Subcutaneous adipose tissue (tissue), 4 donors: ENCODE results near the gene TAS1R2. TPM values are rescaled to one million over a fixed set of nuclear protein-coding genes. Genes with fewer than 3 reads are reported as not detected.

Experiments
- CTCF ChIP-seq: fragments of 450-650 bp; IDR thresholded peaks from one replicate; pipeline ENCODE4 v1.5.1; 2016; ENCODE audit warnings: low read depth, mild to moderate bottlenecking, control low read depth, antibody characterized with exemption, moderate library complexity
- small RNA-seq: library from RNA; depleted of rRNA; stranded (forward); fragments of <200 nt; gene quantifications from one replicate; pipeline ENCODE3, GENCODE V24; 2016
- total RNA-seq, 4 donors: library from RNA; depleted of rRNA; stranded (reverse); fragments of >200 nt; gene quantifications; one replicate each; pipeline ENCODE4 v1.1.0, GENCODE V29; 2016

The TAS1R2 gene
- total RNA-seq, 4 donors from 2014 or later, result not detected

- no peak for TF ChIP-seq CTCF
Observed at GRCh38 chr1:18794051-18794450, 65.4 kb downstream of the TAS1R2 start.

GRCh38 chr1:18793164-18793563 is 66.3 kb downstream of the TAS1R2 start:
- no peak for TF ChIP-seq CTCF

GRCh38 chr1:18792747-18793146 is 66.7 kb downstream of the TAS1R2 start:
- TF ChIP-seq CTCF, result no peak

Small RNA genes lying within 50 kb of the gene (small RNA-seq; reads per million reads assigned to genes)
- gene MIR1290, result not detected
- not detected for gene MIR4695

Other genes starting within 250 kb of the TAS1R2 start
- gene PAX7, start 228.8 kb downstream of the TAS1R2 start, total RNA-seq, result not detected
- 100 to 1,000 TPM in 1 of 4 donors, 10 to 100 TPM in 3; 24.1 to 167 (median 49.8) TPM for gene ALDH4A1, start 42.9 kb upstream of the TAS1R2 start, total RNA-seq
- 10 to 100 TPM in 1 of 4 donors, 1 to 10 TPM in 3; 2.0 to 12.8 (median 4.8) TPM for gene IFFO2, start 97.0 kb upstream of the TAS1R2 start, total RNA-seq